Measurements from ENCODE around the gene RYR1.

Gene RYR1

GRCh38 chr19:38496116-38496515 is 62.6 kb downstream of the RYR1 start:
- peaks cover 73% of the 10 kb centered on the region for H3K36me3 ChIP-seq (ENCODE audit: control insufficient read depth, insufficient read depth, low read length)

GRCh38 chr19:38496603-38497487 is 63.4 kb downstream of the RYR1 start:
- no peak overlapping the region for H3K4me3 ChIP-seq (ENCODE audit: low read depth, low read length)
- H3K9ac ChIP-seq (ENCODE audit: low read depth, low read length) = no peak overlapping the region
- H3K36me3 ChIP-seq (ENCODE audit: control insufficient read depth, insufficient read depth, low read length) = peaks cover 70% of the 10 kb centered on the region
- no peaks in the 10 kb centered on the region for H3K27me3 ChIP-seq (ENCODE audit: control insufficient read depth, insufficient read depth, low read length)
- no peaks in the 10 kb centered on the region for H3K9me3 ChIP-seq (ENCODE audit: control insufficient read depth, insufficient read depth, low read length)
- H3K4me1 ChIP-seq (ENCODE audit: control insufficient read depth, insufficient read depth, low read length) = no peaks in the 10 kb centered on the region; the same call in 1 of the 2 replicates
- no peak overlapping the region for H3K27ac ChIP-seq (ENCODE audit: low read depth, low read length)

More at GRCh38 chr19:38496116-38496515, 62.6 kb downstream of the RYR1 start:
- Histone ChIP-seq H3K9me3 (ENCODE audit: control insufficient read depth, insufficient read depth, low read length) (no peaks in the 10 kb centered on the region), H3K4me1 (ENCODE audit: control insufficient read depth, insufficient read depth, low read length) (no peaks in the 10 kb centered on the region; the same call in 1 of the 2 replicates), H3K4me3 (ENCODE audit: low read depth, low read length) (no peak overlapping the region), H3K9ac (ENCODE audit: low read depth, low read length) (no peak overlapping the region), H3K27me3 (ENCODE audit: control insufficient read depth, insufficient read depth, low read length) (no peaks in the 10 kb centered on the region), H3K27ac (ENCODE audit: low read depth, low read length) (no peak overlapping the region)

- Histone ChIP-seq H3K36me3 (ENCODE audit: control insufficient read depth, insufficient read depth, low read length) (peaks cover 66% of the 10 kb centered on the region), H3K4me3 (ENCODE audit: low read depth, low read length) (no peak overlapping the region), H3K27ac (ENCODE audit: low read depth, low read length) (no peak overlapping the region), H3K9me3 (ENCODE audit: control insufficient read depth, insufficient read depth, low read length) (no peaks in the 10 kb centered on the region), H3K4me1 (ENCODE audit: control insufficient read depth, insufficient read depth, low read length) (no peaks in the 10 kb centered on the region; the same call in 1 of the 2 replicates), H3K27me3 (ENCODE audit: control insufficient read depth, insufficient read depth, low read length) (no peaks in the 10 kb centered on the region), H3K9ac (ENCODE audit: low read depth, low read length) (no peak overlapping the region)
Observed at GRCh38 chr19:38497907-38498306, 64.4 kb downstream of the RYR1 start.

- H3K4me1 ChIP-seq (ENCODE audit: control insufficient read depth, insufficient read depth, low read length) = no peaks in the 10 kb centered on the region
- no peak overlapping the region for H3K27ac ChIP-seq (ENCODE audit: low read depth, low read length)
- H3K27me3 ChIP-seq (ENCODE audit: control insufficient read depth, insufficient read depth, low read length) = no peaks in the 10 kb centered on the region
- no peak overlapping the region for H3K9ac ChIP-seq (ENCODE audit: low read depth, low read length)
- H3K36me3 ChIP-seq (ENCODE audit: control insufficient read depth, insufficient read depth, low read length) = peaks cover 71% of the 10 kb centered on the region
- no peaks in the 10 kb centered on the region for H3K9me3 ChIP-seq (ENCODE audit: control insufficient read depth, insufficient read depth, low read length)
- no peak overlapping the region for H3K4me3 ChIP-seq (ENCODE audit: low read depth, low read length)
Observed at GRCh38 chr19:38499532-38499931, 66.0 kb downstream of the RYR1 start.

- H3K4me1 ChIP-seq (ENCODE audit: control insufficient read depth, insufficient read depth, low read length) = no peaks in the 10 kb centered on the region
- H3K4me3 ChIP-seq (ENCODE audit: low read depth, low read length) = no peak overlapping the region
- H3K27ac ChIP-seq (ENCODE audit: low read depth, low read length) = no peak overlapping the region
- H3K27me3 ChIP-seq (ENCODE audit: control insufficient read depth, insufficient read depth, low read length) = no peaks in the 10 kb centered on the region
- H3K9ac ChIP-seq (ENCODE audit: low read depth, low read length) = no peak overlapping the region
- H3K9me3 ChIP-seq (ENCODE audit: control insufficient read depth, insufficient read depth, low read length) = no peaks in the 10 kb centered on the region
- H3K36me3 ChIP-seq (ENCODE audit: control insufficient read depth, insufficient read depth, low read length) = peaks cover 73% of the 10 kb centered on the region
Observed at GRCh38 chr19:38500450-38500849, 67.0 kb downstream of the RYR1 start.

- Histone ChIP-seq H3K36me3 (ENCODE audit: control insufficient read depth, insufficient read depth, low read length) (peaks cover 67% of the 10 kb centered on the region), H3K4me3 (ENCODE audit: low read depth, low read length) (no peak overlapping the region), H3K27ac (ENCODE audit: low read depth, low read length) (no peak overlapping the region), H3K4me1 (ENCODE audit: control insufficient read depth, insufficient read depth, low read length) (peaks cover 6% of the 10 kb centered on the region; the same call in 1 of the 2 replicates), H3K27me3 (ENCODE audit: control insufficient read depth, insufficient read depth, low read length) (no peaks in the 10 kb centered on the region), H3K9me3 (ENCODE audit: control insufficient read depth, insufficient read depth, low read length) (no peaks in the 10 kb centered on the region), H3K9ac (ENCODE audit: low read depth, low read length) (no peak overlapping the region)
Observed at GRCh38 chr19:38502410-38503076, 69.1 kb downstream of the RYR1 start.

- Histone ChIP-seq H3K9ac (ENCODE audit: low read depth, low read length) (no peak overlapping the region), H3K36me3 (ENCODE audit: control insufficient read depth, insufficient read depth, low read length) (peaks cover 64% of the 10 kb centered on the region), H3K9me3 (ENCODE audit: control insufficient read depth, insufficient read depth, low read length) (no peaks in the 10 kb centered on the region), H3K27ac (ENCODE audit: low read depth, low read length) (no peak overlapping the region), H3K4me3 (ENCODE audit: low read depth, low read length) (no peak overlapping the region), H3K27me3 (ENCODE audit: control insufficient read depth, insufficient read depth, low read length) (no peaks in the 10 kb centered on the region), H3K4me1 (ENCODE audit: control insufficient read depth, insufficient read depth, low read length) (peaks cover 6% of the 10 kb centered on the region; the same call in 1 of the 2 replicates)
Observed at GRCh38 chr19:38503077-38503410, 69.6 kb downstream of the RYR1 start.

GRCh38 chr19:38505958-38506357 is 72.5 kb downstream of the RYR1 start:
- H3K36me3 ChIP-seq (ENCODE audit: control insufficient read depth, insufficient read depth, low read length) = peaks cover 56% of the 10 kb centered on the region
- H3K27me3 ChIP-seq (ENCODE audit: control insufficient read depth, insufficient read depth, low read length) = no peaks in the 10 kb centered on the region
- H3K4me1 ChIP-seq (ENCODE audit: control insufficient read depth, insufficient read depth, low read length) = peaks cover 6% of the 10 kb centered on the region; the same call in 1 of the 2 replicates
- H3K9ac ChIP-seq (ENCODE audit: low read depth, low read length) = no peak overlapping the region
- H3K4me3 ChIP-seq (ENCODE audit: low read depth, low read length) = no peak overlapping the region
- H3K9me3 ChIP-seq (ENCODE audit: control insufficient read depth, insufficient read depth, low read length) = no peaks in the 10 kb centered on the region
- no peak overlapping the region for H3K27ac ChIP-seq (ENCODE audit: low read depth, low read length)

GRCh38 chr19:38506375-38506722 is 72.9 kb downstream of the RYR1 start:
- Histone ChIP-seq H3K36me3 (ENCODE audit: control insufficient read depth, insufficient read depth, low read length) (peaks cover 55% of the 10 kb centered on the region), H3K9me3 (ENCODE audit: control insufficient read depth, insufficient read depth, low read length) (no peaks in the 10 kb centered on the region), H3K27me3 (ENCODE audit: control insufficient read depth, insufficient read depth, low read length) (no peaks in the 10 kb centered on the region), H3K4me1 (ENCODE audit: control insufficient read depth, insufficient read depth, low read length) (peaks cover 6% of the 10 kb centered on the region; the same call in 1 of the 2 replicates), H3K27ac (ENCODE audit: low read depth, low read length) (no peak overlapping the region), H3K9ac (ENCODE audit: low read depth, low read length) (no peak overlapping the region), H3K4me3 (ENCODE audit: low read depth, low read length) (no peak overlapping the region; the same call in 1 of the 2 replicates)

- peaks cover 6% of the 10 kb centered on the region; the same call in 1 of the 2 replicates for H3K4me1 ChIP-seq (ENCODE audit: control insufficient read depth, insufficient read depth, low read length)
- peaks cover 51% of the 10 kb centered on the region for H3K36me3 ChIP-seq (ENCODE audit: control insufficient read depth, insufficient read depth, low read length)
- H3K9me3 ChIP-seq (ENCODE audit: control insufficient read depth, insufficient read depth, low read length) = no peaks in the 10 kb centered on the region
- H3K9ac ChIP-seq (ENCODE audit: low read depth, low read length) = no peak overlapping the region
- no peak overlapping the region for H3K27ac ChIP-seq (ENCODE audit: low read depth, low read length)
- H3K27me3 ChIP-seq (ENCODE audit: control insufficient read depth, insufficient read depth, low read length) = no peaks in the 10 kb centered on the region
- no peak overlapping the region; the same call in 1 of the 2 replicates for H3K4me3 ChIP-seq (ENCODE audit: low read depth, low read length)
Observed at GRCh38 chr19:38506723-38507550, 73.4 kb downstream of the RYR1 start.
